ENCODE results near the gene SPINT1. TPM values are rescaled to one million over a fixed set of nuclear protein-coding genes. Genes with fewer than 3 reads are reported as not detected.

Gene SPINT1
- total RNA-seq, 1 experiment from 2014 or later: 123 TPM

DNA sequence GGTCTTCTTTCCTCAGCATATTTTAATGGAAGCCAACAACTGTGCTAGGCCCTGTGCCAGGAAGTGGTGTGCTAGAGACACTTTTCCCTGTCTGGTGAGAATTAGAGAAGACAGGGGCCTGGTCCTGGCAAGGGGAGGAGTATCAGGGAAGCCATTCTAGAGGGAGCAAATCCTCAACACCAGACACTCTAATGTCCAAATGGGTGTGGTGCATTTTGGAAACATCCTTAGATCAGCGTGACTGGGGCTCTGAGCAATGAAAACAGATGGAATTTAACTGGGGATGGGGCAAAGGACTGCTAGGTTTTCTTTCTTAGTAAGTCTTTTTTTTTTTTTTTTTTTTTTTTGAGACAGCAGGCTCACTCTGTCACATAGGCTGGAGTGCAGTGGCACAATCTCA lies 42.7 kb downstream of the SPINT1 start:
- H3K9me2 ChIP-seq (ENCODE audit: insufficient read depth): no peaks in the 10 kb centered on the region
- no peak for DNase-seq (ENCODE audit: low read depth, low spot score)
- H3K27me3 ChIP-seq (ENCODE audit: insufficient read depth, low read length): no peaks in the 10 kb centered on the region
- no peaks in the 10 kb centered on the region for H3K36me3 ChIP-seq (ENCODE audit: control insufficient read depth in 1 of 2, insufficient read depth in 2 of 2, low read length in 2 of 2)
- H4K20me1 ChIP-seq (ENCODE audit: insufficient read depth): no peaks in the 10 kb centered on the region
- peaks cover 0 to 2% of the 10 kb centered on the region in 2 experiments; a peak in 1 of 4 replicates for H3K4me1 ChIP-seq (ENCODE audit: control insufficient read depth in 1 of 2, insufficient read depth in 2 of 2, low read length in 2 of 2)
- no peaks in the 10 kb centered on the region for H3K9me3 ChIP-seq (ENCODE audit: control insufficient read depth in 1 of 2, insufficient read depth in 1 of 2, low read depth in 1 of 2, low read length in 2 of 2)
- H3K27ac ChIP-seq (ENCODE audit: low read depth, low read length): no peak overlapping the region
- intact Hi-C loops (cut with micrococcal nuclease): no loop called here
- ATAC-seq: no peak
- ChIA-PET RAD21 (ENCODE audit: low non-redundant PET in 1 of 2, low total read pairs in 2 of 2, uncharacterized antibody in 2 of 2, unreplicated experiment in 2 of 2) (no interaction called here), POLR2A (no interaction called here), CTCF (interaction anchor here (1.9 to 2.6 kb wide), 2 partner anchors 13 to 28 kb away, joined by 8 to 16 read pairs; partner anchors contain the start of gene RHOV)
- H3K9ac ChIP-seq (ENCODE audit: low read length): no peak overlapping the region
- TF ChIP-seq, protein P1, sequence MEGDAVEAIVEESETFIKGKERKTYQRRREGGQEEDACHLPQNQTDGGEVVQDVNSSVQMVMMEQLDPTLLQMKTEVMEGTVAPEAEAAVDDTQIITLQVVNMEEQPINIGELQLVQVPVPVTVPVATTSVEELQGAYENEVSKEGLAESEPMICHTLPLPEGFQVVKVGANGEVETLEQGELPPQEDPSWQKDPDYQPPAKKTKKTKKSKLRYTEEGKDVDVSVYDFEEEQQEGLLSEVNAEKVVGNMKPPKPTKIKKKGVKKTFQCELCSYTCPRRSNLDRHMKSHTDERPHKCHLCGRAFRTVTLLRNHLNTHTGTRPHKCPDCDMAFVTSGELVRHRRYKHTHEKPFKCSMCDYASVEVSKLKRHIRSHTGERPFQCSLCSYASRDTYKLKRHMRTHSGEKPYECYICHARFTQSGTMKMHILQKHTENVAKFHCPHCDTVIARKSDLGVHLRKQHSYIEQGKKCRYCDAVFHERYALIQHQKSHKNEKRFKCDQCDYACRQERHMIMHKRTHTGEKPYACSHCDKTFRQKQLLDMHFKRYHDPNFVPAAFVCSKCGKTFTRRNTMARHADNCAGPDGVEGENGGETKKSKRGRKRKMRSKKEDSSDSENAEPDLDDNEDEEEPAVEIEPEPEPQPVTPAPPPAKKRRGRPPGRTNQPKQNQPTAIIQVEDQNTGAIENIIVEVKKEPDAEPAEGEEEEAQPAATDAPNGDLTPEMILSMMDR (IDR thresholded peaks at IDR 0.05 in 2 of 3, conservative IDR thresholded peaks at IDR 0.05 in 1 of 3; ENCODE audit: borderline replicate concordance in 1 of 3, insufficient read depth in 1 of 3, low read depth in 2 of 3, low read length in 2 of 3): no peak
- TF ChIP-seq MAX (IDR thresholded peaks at IDR 0.05) (no peak), CEBPB (IDR thresholded peaks at IDR 0.05; ENCODE audit: low read depth) (no peak)
- no peak overlapping the region for H2AFZ ChIP-seq (ENCODE audit: low read depth, low read length, poor library complexity, severe bottlenecking)
- BruUV-seq (replicated peaks): no TSS peak
- H3K79me2 ChIP-seq (ENCODE audit: insufficient read depth, low read length): no peaks in the 10 kb centered on the region
- H3K4me3 ChIP-seq (replicated peaks in 1 of 2; ENCODE audit: low read depth in 1 of 2, low read length in 2 of 2): no peak overlapping the region
- H3K4me2 ChIP-seq (ENCODE audit: low read length): no peak overlapping the region

- Histone ChIP-seq H3K4me3 (replicated peaks in 1 of 2; ENCODE audit: low read depth in 1 of 2, low read length in 2 of 2) (no peak overlapping the region), H3K27me3 (ENCODE audit: insufficient read depth, low read length) (no peaks in the 10 kb centered on the region), H3K4me1 (ENCODE audit: control insufficient read depth in 1 of 2, insufficient read depth in 2 of 2, low read length in 2 of 2) (peaks cover 2 to 16% of the 10 kb centered on the region in 2 experiments; a peak in 2 of 4 replicates), H3K4me2 (ENCODE audit: low read length) (no peak overlapping the region), H3K9me3 (ENCODE audit: control insufficient read depth in 1 of 2, insufficient read depth in 1 of 2, low read depth in 1 of 2, low read length in 2 of 2) (no peaks in the 10 kb centered on the region), H3K27ac (ENCODE audit: low read depth, low read length) (no peak overlapping the region), H3K9ac (ENCODE audit: low read length) (no peak overlapping the region), H3K9me2 (ENCODE audit: insufficient read depth) (no peaks in the 10 kb centered on the region), H3K36me3 (ENCODE audit: control insufficient read depth in 1 of 2, insufficient read depth in 2 of 2, low read length in 2 of 2) (no peaks in the 10 kb centered on the region), H2AFZ (ENCODE audit: low read depth, low read length, poor library complexity, severe bottlenecking) (no peak overlapping the region), H3K79me2 (ENCODE audit: insufficient read depth, low read length) (no peaks in the 10 kb centered on the region), H4K20me1 (ENCODE audit: insufficient read depth) (no peaks in the 10 kb centered on the region)
- CTCF ChIA-PET: interaction anchor here (4.2 kb wide), 1 partner anchor 31 kb away, joined by 152 read pairs; no protein-coding TSS in a partner anchor
- RAD21 ChIA-PET (ENCODE audit: low non-redundant PET in 1 of 2, low total read pairs in 2 of 2, uncharacterized antibody in 2 of 2, unreplicated experiment in 2 of 2): no interaction called here
- POLR2A ChIA-PET: interaction anchor here (0.9 to 1.9 kb wide), 2 partner anchors 12 to 15 kb away, joined by 3 to 9 read pairs; partner anchors contain the start of gene RHOV
- ATAC-seq (no peak), DNase-seq (ENCODE audit: low read depth, low spot score) (no peak)
- intact Hi-C loops (cut with micrococcal nuclease): no loop called here
- BruUV-seq (replicated peaks): no TSS peak
- TF ChIP-seq JUND (IDR thresholded peaks at IDR 0.05) (no peak), CEBPB (IDR thresholded peaks at IDR 0.05; ENCODE audit: low read depth) (no peak), SP1 (IDR thresholded peaks at IDR 0.05; ENCODE audit: low read depth) (no peak), FOSL1 (IDR thresholded peaks at IDR 0.05; ENCODE audit: low read depth) (no peak), POLR2AphosphoS5 (IDR thresholded peaks at IDR 0.05; ENCODE audit: low read depth, low read length) (no peak), ZBTB33 (IDR thresholded peaks at IDR 0.05; ENCODE audit: extremely low read depth, insufficient replicate concordance, low read length) (no peak), ELF1 (IDR thresholded peaks at IDR 0.05; ENCODE audit: borderline replicate concordance, low read depth) (no peak), EZH2 (IDR thresholded peaks at IDR 0.05) (no peak), REST (IDR thresholded peaks at IDR 0.05; ENCODE audit: low read depth) (no peak), ZFX (IDR thresholded peaks at IDR 0.05) (no peak), CBX3 (IDR thresholded peaks at IDR 0.05; ENCODE audit: low read depth) (no peak), RAD21 (IDR thresholded peaks at IDR 0.05; ENCODE audit: low read depth) (no peak)
These were observed 45.3 kb downstream of the SPINT1 start for GRCh38 chr15:40889112-40889511.
